ENCODE results near the gene SYTL4. TPM values are rescaled to one million over a fixed set of nuclear protein-coding genes. Genes with fewer than 3 reads are reported as not detected.

Gene SYTL4
- total RNA-seq, 1 experiment from 2014 or later = 8.0 TPM

DNA sequence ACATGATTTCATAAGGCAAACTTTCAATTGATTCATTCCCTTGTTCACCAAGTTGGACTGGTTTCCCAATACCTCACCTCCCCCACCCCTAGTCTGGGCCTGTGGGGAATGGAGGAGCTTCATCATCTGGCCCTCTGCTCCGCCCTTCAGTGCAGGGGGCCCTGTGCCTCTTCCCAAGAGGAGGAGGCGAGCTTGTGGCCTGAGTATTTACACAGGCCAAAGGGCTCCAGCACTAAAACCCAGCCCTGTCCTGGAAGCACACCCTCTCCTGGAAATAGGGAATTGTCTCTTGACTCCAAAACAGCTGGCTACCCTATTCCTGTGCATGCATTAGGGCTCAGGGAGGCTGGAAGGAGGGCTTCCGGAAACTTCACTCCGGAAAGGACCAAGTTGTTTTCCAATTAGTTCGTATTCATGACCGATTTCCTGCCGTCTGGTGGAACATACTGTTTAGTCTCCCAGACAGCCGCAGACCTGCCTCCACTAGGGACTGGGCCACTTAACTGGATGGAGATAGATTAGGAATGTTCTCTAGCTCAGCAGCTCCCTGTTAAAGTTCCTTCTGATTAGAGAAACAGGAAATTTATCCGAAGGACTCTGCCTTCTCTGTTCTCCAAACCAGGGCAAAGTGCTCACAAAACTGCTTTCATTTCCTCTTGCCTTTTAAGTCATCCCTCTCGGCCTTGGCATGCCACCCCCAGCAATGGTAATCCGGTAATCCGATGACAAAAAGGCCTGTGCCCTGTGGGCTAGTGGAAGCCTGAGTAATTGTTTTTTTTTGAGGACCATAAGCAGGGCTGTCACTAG is 82.2 kb downstream of the SYTL4 start:
- Histone ChIP-seq H3K9me3 (replicated peaks) (no peaks in the 10 kb centered on the region), H3K27me3 (replicated peaks) (no peaks in the 10 kb centered on the region), H3K4me3 (no peak overlapping the region), H3K27ac (peak overlapping the region; percentile 57), H3K36me3 (0 out of 2 replicates have a peak, but pooled peaks cover 3% of the 10 kb centered on the region), H3K4me1 (replicated peaks) (peaks cover 36% of the 10 kb centered on the region)
- peak in 1 of 2 experiments; percentile 32 for DNase-seq (ENCODE audit: low read depth in 1 of 2, low spot score in 2 of 2)

- peaks cover 37% of the 10 kb centered on the region for H3K4me1 ChIP-seq (replicated peaks)
- H3K27ac ChIP-seq = peak overlapping the region; percentile 57
- 0 out of 2 replicates have a peak, but pooled peaks cover 3% of the 10 kb centered on the region for H3K36me3 ChIP-seq
- DNase-seq (ENCODE audit: low read depth in 1 of 2, low spot score in 2 of 2) = no peak
- H3K27me3 ChIP-seq (replicated peaks) = no peaks in the 10 kb centered on the region
- H3K9me3 ChIP-seq (replicated peaks) = no peaks in the 10 kb centered on the region
- H3K4me3 ChIP-seq = no peak overlapping the region
Measured at GRCh38 chrX:100648458-100649417, 83.2 kb downstream of the SYTL4 start.

- Histone ChIP-seq H3K4me3 (no peak overlapping the region), H3K27me3 (replicated peaks) (no peaks in the 10 kb centered on the region), H3K4me1 (replicated peaks) (peaks cover 47% of the 10 kb centered on the region), H3K36me3 (0 out of 2 replicates have a peak, but pooled peaks cover 3% of the 10 kb centered on the region), H3K9me3 (replicated peaks) (no peaks in the 10 kb centered on the region), H3K27ac (no peak overlapping the region)
- DNase-seq (ENCODE audit: low read depth in 1 of 2, low spot score in 2 of 2) = no peak
Measured at GRCh38 chrX:100647739-100648138, 84.2 kb downstream of the SYTL4 start.

GRCh38 chrX:100647095-100647494 is 84.8 kb downstream of the SYTL4 start:
- Histone ChIP-seq H3K27ac (no peak overlapping the region), H3K4me1 (replicated peaks) (peaks cover 54% of the 10 kb centered on the region)

DNA sequence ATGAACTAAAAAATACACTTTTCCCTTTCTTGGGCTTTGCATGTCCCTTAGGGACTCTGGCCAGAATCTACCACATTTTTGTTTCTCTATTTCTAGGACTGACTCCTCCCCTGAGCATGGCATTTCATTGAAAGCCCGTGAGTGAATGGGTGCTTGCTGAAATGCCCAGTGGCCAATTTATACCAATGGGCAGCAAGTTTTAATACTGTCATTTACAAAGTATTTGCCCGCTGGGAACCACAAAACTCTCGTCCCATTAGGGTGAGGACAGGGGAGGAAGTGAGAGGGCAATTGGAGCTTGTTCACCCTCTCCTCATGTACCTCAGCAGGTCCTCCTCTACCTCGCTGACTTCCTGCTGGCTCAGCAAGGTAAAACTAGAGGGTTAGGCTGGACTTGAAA is 86.8 kb downstream of the SYTL4 start:
- H3K27me3 ChIP-seq (replicated peaks) = no peaks in the 10 kb centered on the region
- peak; percentile 29 to 41 for DNase-seq (ENCODE audit: low read depth in 1 of 2, low spot score in 2 of 2)
- peak overlapping the region; percentile 92 for H3K27ac ChIP-seq

More at GRCh38 chrX:100647095-100647494, 84.8 kb downstream of the SYTL4 start:
- no peaks in the 10 kb centered on the region for H3K9me3 ChIP-seq (replicated peaks)
- H3K4me3 ChIP-seq = no peak overlapping the region
- H3K27me3 ChIP-seq (replicated peaks) = no peaks in the 10 kb centered on the region
- 0 out of 2 replicates have a peak, but pooled peaks cover 3% of the 10 kb centered on the region for H3K36me3 ChIP-seq
- DNase-seq (ENCODE audit: low read depth in 1 of 2, low spot score in 2 of 2) = no peak

GRCh38 chrX:100643956-100644860 is 87.7 kb downstream of the SYTL4 start, which contains the start of gene SRPX2:
Gene SRPX2 (plus strand): TSS chrX:100644199. CDS start chrX:100646323, 2,124 bp downstream.
- DNase-seq (ENCODE audit: low read depth in 1 of 2, low spot score in 2 of 2) = peak; percentile 77 to 80

More for the DNA sequence above, 86.8 kb downstream of the SYTL4 start:
- no peaks in the 10 kb centered on the region for H3K9me3 ChIP-seq (replicated peaks)
- peaks cover 57% of the 10 kb centered on the region for H3K4me1 ChIP-seq (replicated peaks)
- peak overlapping the region; percentile 37 for H3K4me3 ChIP-seq
- H3K36me3 ChIP-seq = 0 out of 2 replicates have a peak, but pooled peaks cover 3% of the 10 kb centered on the region

GRCh38 chrX:100643212-100643611 is 88.7 kb downstream of the SYTL4 start:
- Histone ChIP-seq H3K4me3 (no peak overlapping the region), H3K4me1 (replicated peaks) (peaks cover 38% of the 10 kb centered on the region), H3K27me3 (replicated peaks) (no peaks in the 10 kb centered on the region), H3K9me3 (replicated peaks) (no peaks in the 10 kb centered on the region), H3K36me3 (0 out of 2 replicates have a peak, but pooled peaks cover 3% of the 10 kb centered on the region), H3K27ac (peak overlapping the region; percentile 92)
- no peak for DNase-seq (ENCODE audit: low read depth in 1 of 2, low spot score in 2 of 2)

More at GRCh38 chrX:100643956-100644860, 87.7 kb downstream of the SYTL4 start, which contains the start of gene SRPX2:
- Histone ChIP-seq H3K9me3 (replicated peaks) (no peaks in the 10 kb centered on the region), H3K4me3 (peak within 1 kb of the TSS; percentile 37), H3K27ac (peak within 1 kb of the TSS; percentile 92), H3K36me3 (0 out of 2 replicates have a peak, but pooled peaks cover 3% of the 10 kb centered on the region), H3K4me1 (replicated peaks) (peaks cover 48% of the 10 kb centered on the region), H3K27me3 (replicated peaks) (no peaks in the 10 kb centered on the region)

- 0 out of 2 replicates have a peak, but pooled peaks cover 3% of the 10 kb centered on the region for H3K36me3 ChIP-seq
- DNase-seq (ENCODE audit: low read depth in 1 of 2, low spot score in 2 of 2) = no peak
Measured at GRCh38 chrX:100642290-100642689, 89.6 kb downstream of the SYTL4 start.

GRCh38 chrX:100636321-100636991 is 95.5 kb downstream of the SYTL4 start, which contains the start of gene TSPAN6:
Gene TSPAN6 (minus strand): TSS chrX:100636806. CDS start chrX:100636694, 112 bp downstream.
- no peaks in the 10 kb centered on the region for H3K27me3 ChIP-seq (replicated peaks)

More at GRCh38 chrX:100642290-100642689, 89.6 kb downstream of the SYTL4 start:
- no peaks in the 10 kb centered on the region for H3K9me3 ChIP-seq (replicated peaks)
- peak overlapping the region; percentile 92 for H3K27ac ChIP-seq
- no peak overlapping the region for H3K4me3 ChIP-seq
- peaks cover 31% of the 10 kb centered on the region for H3K4me1 ChIP-seq (replicated peaks)
- H3K27me3 ChIP-seq (replicated peaks) = no peaks in the 10 kb centered on the region

DNA sequence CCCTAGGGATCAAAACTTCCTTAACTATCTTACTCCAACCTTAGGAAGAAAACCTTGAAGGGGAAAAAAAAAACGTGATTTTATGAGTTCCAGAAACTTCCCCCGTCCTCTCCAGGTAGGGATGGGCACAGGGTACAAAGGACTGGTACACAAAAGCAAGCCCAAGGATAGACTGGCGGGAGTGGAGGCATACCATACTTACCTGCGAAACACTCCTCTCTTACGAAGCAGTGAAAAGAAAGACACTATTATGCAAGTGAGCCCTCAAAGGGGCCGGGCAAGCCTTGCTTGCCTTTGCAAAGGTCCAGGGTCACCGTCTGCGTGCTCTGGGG is 96.0 kb downstream of the SYTL4 start:
- H3K27ac ChIP-seq = peak overlapping the region; percentile 34; the same call in 1 of the 2 replicates
- peak overlapping the region; percentile 60 for H3K4me3 ChIP-seq
- no peaks in the 10 kb centered on the region for H3K27me3 ChIP-seq (replicated peaks)
- H3K4me1 ChIP-seq (replicated peaks) = no peaks in the 10 kb centered on the region
- H3K9me3 ChIP-seq (replicated peaks) = no peaks in the 10 kb centered on the region
- H3K36me3 ChIP-seq = no peaks in the 10 kb centered on the region
- no peak for DNase-seq (ENCODE audit: low read depth in 1 of 2, low spot score in 2 of 2)

More at GRCh38 chrX:100636321-100636991, 95.5 kb downstream of the SYTL4 start, which contains the start of gene TSPAN6:
- Histone ChIP-seq H3K9me3 (replicated peaks) (no peaks in the 10 kb centered on the region), H3K36me3 (no peaks in the 10 kb centered on the region), H3K4me3 (peak within 1 kb of the TSS; percentile 60), H3K27ac (peak within 1 kb of the TSS; percentile 34), H3K4me1 (replicated peaks) (no peaks in the 10 kb centered on the region)
- peak; percentile 81 to 86 for DNase-seq (ENCODE audit: low read depth in 1 of 2, low spot score in 2 of 2)

- H3K27me3 ChIP-seq (replicated peaks) = no peaks in the 10 kb centered on the region
Measured at GRCh38 chrX:100635040-100635439, 96.9 kb downstream of the SYTL4 start.

DNA sequence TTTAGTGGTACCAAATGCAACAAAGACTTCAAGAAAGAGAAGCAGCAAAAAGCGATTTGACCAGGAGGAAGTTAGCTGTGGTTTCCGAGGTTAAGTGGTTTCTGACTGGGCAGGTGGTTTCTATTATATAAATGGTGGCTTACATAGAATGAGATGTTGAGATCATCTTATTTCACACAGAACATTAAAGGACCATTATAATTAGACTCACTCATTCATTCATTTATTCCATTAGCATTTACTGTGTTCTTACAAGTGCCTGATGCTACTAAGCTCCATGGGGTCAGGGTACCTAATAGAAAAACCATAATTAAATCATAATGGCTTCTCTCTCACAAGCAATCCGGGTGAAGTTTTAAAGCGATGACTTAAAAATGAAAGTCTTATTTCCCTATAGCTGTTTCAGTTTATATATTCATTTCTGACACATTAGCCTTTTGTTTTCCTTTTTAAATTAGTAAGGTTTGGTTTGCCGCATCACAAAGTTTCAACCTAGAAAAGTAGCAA is 105.9 kb downstream of the SYTL4 start:
- no peak for DNase-seq (ENCODE audit: low read depth in 1 of 2, low spot score in 2 of 2)
- Histone ChIP-seq H3K4me1 (replicated peaks) (no peaks in the 10 kb centered on the region), H3K27ac (no peak overlapping the region), H3K4me3 (no peak overlapping the region), H3K27me3 (replicated peaks) (no peaks in the 10 kb centered on the region), H3K36me3 (no peaks in the 10 kb centered on the region), H3K9me3 (replicated peaks) (no peaks in the 10 kb centered on the region)

More at GRCh38 chrX:100635040-100635439, 96.9 kb downstream of the SYTL4 start:
- no peaks in the 10 kb centered on the region for H3K4me1 ChIP-seq (replicated peaks)
- no peaks in the 10 kb centered on the region for H3K36me3 ChIP-seq
- H3K4me3 ChIP-seq = no peak overlapping the region
- DNase-seq (ENCODE audit: low read depth in 1 of 2, low spot score in 2 of 2) = no peak
- no peak overlapping the region for H3K27ac ChIP-seq
- no peaks in the 10 kb centered on the region for H3K9me3 ChIP-seq (replicated peaks)
